Peyer's patch (tissue), 4 donors: ENCODE measurements around the gene DIPK1B.

Source experiments
- POLR2A ChIP-seq, 2 donors: fragments of 450-650 bp; IDR thresholded peaks; one replicate each; pipeline ENCODE4 v1.5.1; 2017; ENCODE audit warnings: antibody characterized with exemption in 2 of 2, mild to moderate bottlenecking in 2 of 2, moderate library complexity in 2 of 2
- TF ChIP-seq, protein P1 (sequence below), 6 experiments: fragments of 450-650 bp in 4 of 6; fragments of 200-600 bp in 2 of 6; sonication (generic) in 1 of 6; IDR thresholded peaks; one replicate each; pipeline ENCODE4 v1.5.1; 2017 to 2019; ENCODE audit warnings: antibody characterized with exemption in 6 of 6, mild to moderate bottlenecking in 3 of 6, moderate library complexity in 1 of 6

- TF ChIP-seq, protein P1, sequence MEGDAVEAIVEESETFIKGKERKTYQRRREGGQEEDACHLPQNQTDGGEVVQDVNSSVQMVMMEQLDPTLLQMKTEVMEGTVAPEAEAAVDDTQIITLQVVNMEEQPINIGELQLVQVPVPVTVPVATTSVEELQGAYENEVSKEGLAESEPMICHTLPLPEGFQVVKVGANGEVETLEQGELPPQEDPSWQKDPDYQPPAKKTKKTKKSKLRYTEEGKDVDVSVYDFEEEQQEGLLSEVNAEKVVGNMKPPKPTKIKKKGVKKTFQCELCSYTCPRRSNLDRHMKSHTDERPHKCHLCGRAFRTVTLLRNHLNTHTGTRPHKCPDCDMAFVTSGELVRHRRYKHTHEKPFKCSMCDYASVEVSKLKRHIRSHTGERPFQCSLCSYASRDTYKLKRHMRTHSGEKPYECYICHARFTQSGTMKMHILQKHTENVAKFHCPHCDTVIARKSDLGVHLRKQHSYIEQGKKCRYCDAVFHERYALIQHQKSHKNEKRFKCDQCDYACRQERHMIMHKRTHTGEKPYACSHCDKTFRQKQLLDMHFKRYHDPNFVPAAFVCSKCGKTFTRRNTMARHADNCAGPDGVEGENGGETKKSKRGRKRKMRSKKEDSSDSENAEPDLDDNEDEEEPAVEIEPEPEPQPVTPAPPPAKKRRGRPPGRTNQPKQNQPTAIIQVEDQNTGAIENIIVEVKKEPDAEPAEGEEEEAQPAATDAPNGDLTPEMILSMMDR (IDR thresholded peaks at IDR 0.05) = no peak
- TF ChIP-seq POLR2A (IDR thresholded peaks at IDR 0.05) = no peak
Observed at GRCh38 chr9:136734837-136735496, 22.6 kb downstream of the DIPK1B start.
